ENCODE measurements around the gene HSPA2. TPM values are rescaled to one million over a fixed set of nuclear protein-coding genes. Genes with fewer than 3 reads are reported as not detected.

The HSPA2 gene
- polyA plus RNA-seq, 1 donor (not counting 4 experiments of a cell fraction or from before 2014, with no cell fraction given): 12.0 TPM

GRCh38 chr14:64581817-64582216 lies 41.3 kb downstream of the HSPA2 start:
- H3K4me2 ChIP-seq (ENCODE audit: control insufficient read depth, extremely low read depth, insufficient read depth, low read depth, low read length): no peak overlapping the region
- H3K79me2 ChIP-seq (ENCODE audit: control insufficient read depth, insufficient read depth, low read length): no peaks in the 10 kb centered on the region
- FAIRE-seq: no peak
- no peak overlapping the region for H3K9ac ChIP-seq (ENCODE audit: control insufficient read depth, extremely low read depth, insufficient read depth, low read length)
- no peak overlapping the region for H3K4me3 ChIP-seq (ENCODE audit: control insufficient read depth in 2 of 3, extremely low read depth in 1 of 3, insufficient read depth in 2 of 3, low read depth in 1 of 3, low read length in 3 of 3)
- no peaks in the 10 kb centered on the region for H3K4me1 ChIP-seq (ENCODE audit: control insufficient read depth, extremely low read depth, insufficient read depth, low read length)
- H3K36me3 ChIP-seq (ENCODE audit: control insufficient read depth in 2 of 2, extremely low read depth in 1 of 2, insufficient read depth in 2 of 2, low read length in 2 of 2): no peaks in the 10 kb centered on the region
- no peaks in the 10 kb centered on the region for H3K27me3 ChIP-seq (ENCODE audit: control insufficient read depth, extremely low read depth, insufficient read depth, low read length)
- no peak overlapping the region for H2AFZ ChIP-seq (ENCODE audit: control insufficient read depth, low read length)
- dilution Hi-C loops (cut with MboI; ENCODE audit: extremely low pct_ligation_motif_present, low sequenced_read_pairs): no loop called here
- no peaks in the 10 kb centered on the region for H4K20me1 ChIP-seq (ENCODE audit: control insufficient read depth, extremely low read depth, insufficient read depth, low read length)
- H3K9me1 ChIP-seq (ENCODE audit: control insufficient read depth, extremely low read depth, insufficient read depth, low read length): no peaks in the 10 kb centered on the region
- no peak for DNase-seq (ENCODE audit: low read depth, low spot score)
- no peak overlapping the region for H3K27ac ChIP-seq (ENCODE audit: control insufficient read depth, insufficient read depth, low read length)
- no peaks in the 10 kb centered on the region for H3K9me3 ChIP-seq (ENCODE audit: control insufficient read depth, low read depth, low read length)
- no peak for TF ChIP-seq CTCF (optimal IDR thresholded peaks at IDR 0.05 in 1 of 3, IDR thresholded peaks at IDR 0.05 in 1 of 3, conservative IDR thresholded peaks at IDR 0.05 in 1 of 3; ENCODE audit: extremely low read depth in 1 of 3, insufficient read depth in 2 of 3, low read length in 3 of 3)
- no peak for TF ChIP-seq EZH2 (IDR thresholded peaks at IDR 0.05; ENCODE audit: low read length)

- no peaks in the 10 kb centered on the region for H3K9me3 ChIP-seq (ENCODE audit: control insufficient read depth, low read depth, low read length)
- no peak overlapping the region for H3K4me3 ChIP-seq (ENCODE audit: control insufficient read depth in 2 of 3, extremely low read depth in 1 of 3, insufficient read depth in 2 of 3, low read depth in 1 of 3, low read length in 3 of 3)
- H3K27me3 ChIP-seq (ENCODE audit: control insufficient read depth, extremely low read depth, insufficient read depth, low read length): no peaks in the 10 kb centered on the region
- no peak overlapping the region for H3K27ac ChIP-seq (ENCODE audit: control insufficient read depth, insufficient read depth, low read length)
- no peaks in the 10 kb centered on the region for H3K79me2 ChIP-seq (ENCODE audit: control insufficient read depth, insufficient read depth, low read length)
- no peaks in the 10 kb centered on the region for H3K9me1 ChIP-seq (ENCODE audit: control insufficient read depth, extremely low read depth, insufficient read depth, low read length)
- FAIRE-seq: peak; percentile 13
- TF ChIP-seq CTCF (optimal IDR thresholded peaks at IDR 0.05 in 1 of 3, IDR thresholded peaks at IDR 0.05 in 1 of 3, conservative IDR thresholded peaks at IDR 0.05 in 1 of 3; ENCODE audit: extremely low read depth in 1 of 3, insufficient read depth in 2 of 3, low read length in 3 of 3) (no peak), EZH2 (IDR thresholded peaks at IDR 0.05; ENCODE audit: low read length) (no peak)
- H4K20me1 ChIP-seq (ENCODE audit: control insufficient read depth, extremely low read depth, insufficient read depth, low read length): no peaks in the 10 kb centered on the region
- DNase-seq (ENCODE audit: low read depth, low spot score): no peak
- no peak overlapping the region for H3K4me2 ChIP-seq (ENCODE audit: control insufficient read depth, extremely low read depth, insufficient read depth, low read depth, low read length)
- no peaks in the 10 kb centered on the region for H3K4me1 ChIP-seq (ENCODE audit: control insufficient read depth, extremely low read depth, insufficient read depth, low read length)
- no peak overlapping the region for H3K9ac ChIP-seq (ENCODE audit: control insufficient read depth, extremely low read depth, insufficient read depth, low read length)
- no peaks in the 10 kb centered on the region for H3K36me3 ChIP-seq (ENCODE audit: control insufficient read depth in 2 of 2, extremely low read depth in 1 of 2, insufficient read depth in 2 of 2, low read length in 2 of 2)
- dilution Hi-C loops (cut with MboI; ENCODE audit: extremely low pct_ligation_motif_present, low sequenced_read_pairs): no loop called here
- H2AFZ ChIP-seq (ENCODE audit: control insufficient read depth, low read length): no peak overlapping the region
These were observed 43.6 kb downstream of the HSPA2 start for GRCh38 chr14:64584190-64584589.
